C4-2B (cell line): ENCODE measurements around the gene C6orf89.

Experiments
- ZFX ChIP-seq: fragments of 450-650 bp; IDR thresholded peaks from 2 replicates; pipeline ENCODE4 v1.6.1; 2017
- TF ChIP-seq, protein P1 (sequence below): fragments of 450-650 bp; conservative IDR thresholded peaks from 2 replicates; pipeline ENCODE4 v1.5.1; 2017; ENCODE audit warnings: mild to moderate bottlenecking

DNA sequence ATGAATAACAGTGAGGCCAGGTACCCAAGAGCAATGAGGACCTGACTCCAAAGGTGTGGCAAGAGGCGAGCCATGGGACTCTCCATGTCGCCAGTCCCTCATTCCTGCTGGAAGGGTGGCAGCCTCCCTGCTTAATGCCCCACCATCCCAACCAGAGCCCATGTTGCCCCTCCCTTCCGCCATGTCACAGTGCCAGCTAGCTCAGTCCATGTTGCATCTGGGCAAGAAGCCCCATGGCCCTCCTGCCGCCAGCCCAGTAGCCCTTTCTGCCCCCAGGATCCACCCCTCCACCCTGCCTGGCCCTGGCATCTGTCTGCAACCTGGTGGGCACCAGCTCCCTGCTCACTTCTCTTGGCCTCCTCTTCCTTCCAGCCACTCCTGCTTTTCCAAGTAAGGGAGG is 40.5 kb upstream of the C6orf89 start:
- TF ChIP-seq, protein P1, sequence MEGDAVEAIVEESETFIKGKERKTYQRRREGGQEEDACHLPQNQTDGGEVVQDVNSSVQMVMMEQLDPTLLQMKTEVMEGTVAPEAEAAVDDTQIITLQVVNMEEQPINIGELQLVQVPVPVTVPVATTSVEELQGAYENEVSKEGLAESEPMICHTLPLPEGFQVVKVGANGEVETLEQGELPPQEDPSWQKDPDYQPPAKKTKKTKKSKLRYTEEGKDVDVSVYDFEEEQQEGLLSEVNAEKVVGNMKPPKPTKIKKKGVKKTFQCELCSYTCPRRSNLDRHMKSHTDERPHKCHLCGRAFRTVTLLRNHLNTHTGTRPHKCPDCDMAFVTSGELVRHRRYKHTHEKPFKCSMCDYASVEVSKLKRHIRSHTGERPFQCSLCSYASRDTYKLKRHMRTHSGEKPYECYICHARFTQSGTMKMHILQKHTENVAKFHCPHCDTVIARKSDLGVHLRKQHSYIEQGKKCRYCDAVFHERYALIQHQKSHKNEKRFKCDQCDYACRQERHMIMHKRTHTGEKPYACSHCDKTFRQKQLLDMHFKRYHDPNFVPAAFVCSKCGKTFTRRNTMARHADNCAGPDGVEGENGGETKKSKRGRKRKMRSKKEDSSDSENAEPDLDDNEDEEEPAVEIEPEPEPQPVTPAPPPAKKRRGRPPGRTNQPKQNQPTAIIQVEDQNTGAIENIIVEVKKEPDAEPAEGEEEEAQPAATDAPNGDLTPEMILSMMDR, result no peak
- TF ChIP-seq ZFX, result no peak
